Effector CD4-positive, alpha-beta T cell (primary cell): ENCODE results near the gene FADS1.

ENCODE experiments used
- DNase-seq: peaks from one replicate; pipeline ENCODE4 v3.0.0-alpha.2; 2020

FADS1 gene

GRCh38 chr11:61820174-61820573, 3.4 kb upstream of the FADS1 start:
- no peak for DNase-seq

DNA sequence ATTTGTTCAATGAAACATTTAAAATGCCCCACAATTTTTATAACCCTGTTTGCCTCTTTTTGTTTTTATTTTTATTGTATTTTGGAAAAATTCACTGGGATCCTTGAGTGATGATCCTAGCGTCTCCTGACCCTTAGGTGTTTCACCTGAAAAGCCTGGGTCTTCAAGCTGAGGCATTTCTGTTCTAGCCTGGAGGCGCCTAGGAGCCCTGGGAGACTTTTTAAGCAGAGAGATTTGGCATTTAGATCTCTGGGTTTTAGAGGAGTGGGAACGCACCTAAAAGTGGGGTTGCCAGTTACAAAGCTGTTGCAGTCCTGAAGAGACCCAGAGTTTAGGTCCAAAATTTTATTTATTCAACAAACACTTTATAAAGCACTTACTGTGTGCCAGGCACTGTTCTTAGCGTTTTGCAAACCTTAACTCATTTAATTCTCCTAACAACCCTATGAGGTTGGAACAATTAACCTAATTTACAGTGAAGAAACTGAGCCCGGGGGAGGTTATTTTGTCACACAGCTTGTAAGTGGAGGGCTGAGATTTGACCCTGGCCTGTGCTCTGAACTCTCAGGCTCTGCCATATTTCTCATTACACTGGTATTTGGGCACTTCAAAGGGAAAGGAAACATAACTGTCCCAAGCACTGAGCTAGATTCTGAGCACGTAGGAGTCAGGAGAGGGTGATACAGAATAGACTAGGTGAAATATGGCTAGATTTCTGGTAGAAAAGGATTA, 834 bp upstream of the FADS1 start:
- no peak for DNase-seq

DNA sequence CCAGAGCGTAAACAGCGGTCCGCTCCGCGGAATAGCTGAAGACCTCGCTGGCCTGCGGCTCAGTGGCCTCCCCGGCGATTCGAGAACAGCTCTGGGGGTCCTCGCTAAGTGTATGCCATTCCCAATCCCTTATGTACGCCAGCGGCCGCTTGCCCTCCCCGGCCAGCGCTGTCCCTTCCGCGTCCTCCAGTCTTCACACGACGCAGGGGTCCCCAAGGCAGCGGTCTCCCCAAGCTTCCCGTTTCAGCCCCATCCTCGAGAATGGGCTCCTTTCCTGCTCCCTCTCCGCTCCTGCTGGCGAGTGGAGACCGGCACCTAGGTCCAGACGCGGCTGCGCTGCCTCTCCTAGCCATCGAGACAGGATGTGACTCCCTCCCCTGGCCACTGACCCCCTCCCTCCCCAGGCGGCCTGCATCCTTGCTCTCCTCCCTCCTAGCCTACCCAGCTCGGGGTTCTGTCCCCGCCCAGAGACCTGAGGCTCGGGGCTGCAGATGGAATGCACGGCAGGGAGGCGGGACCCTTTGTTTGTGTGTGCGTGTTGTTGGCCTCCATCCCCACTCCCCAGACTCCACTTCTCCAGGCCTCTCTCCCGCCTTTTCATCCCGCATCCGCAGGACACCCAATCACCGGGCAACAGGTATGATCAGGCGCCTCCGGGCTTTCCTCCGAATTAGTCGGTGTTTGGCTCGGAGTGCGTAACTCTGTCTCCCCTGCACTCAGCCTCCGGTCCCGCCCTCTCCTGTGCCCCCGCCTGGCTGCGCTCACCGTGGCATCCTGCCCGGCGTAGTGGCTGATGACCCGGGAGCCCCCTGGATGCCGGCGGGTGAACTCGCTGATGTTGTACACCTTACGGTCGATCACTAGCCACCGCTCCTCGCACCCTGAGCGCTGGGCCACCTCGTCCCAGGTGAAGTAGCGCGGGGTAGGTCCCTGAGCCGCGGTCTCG, 740 bp downstream of the FADS1 start:
- DNase-seq = peak; percentile 64

- DNase-seq = peak; percentile 49
These were observed 1.6 kb downstream of the FADS1 start for GRCh38 chr11:61814958-61815789.

GRCh38 chr11:61814247-61814957, 2.4 kb downstream of the FADS1 start:
- DNase-seq = no peak

DNA sequence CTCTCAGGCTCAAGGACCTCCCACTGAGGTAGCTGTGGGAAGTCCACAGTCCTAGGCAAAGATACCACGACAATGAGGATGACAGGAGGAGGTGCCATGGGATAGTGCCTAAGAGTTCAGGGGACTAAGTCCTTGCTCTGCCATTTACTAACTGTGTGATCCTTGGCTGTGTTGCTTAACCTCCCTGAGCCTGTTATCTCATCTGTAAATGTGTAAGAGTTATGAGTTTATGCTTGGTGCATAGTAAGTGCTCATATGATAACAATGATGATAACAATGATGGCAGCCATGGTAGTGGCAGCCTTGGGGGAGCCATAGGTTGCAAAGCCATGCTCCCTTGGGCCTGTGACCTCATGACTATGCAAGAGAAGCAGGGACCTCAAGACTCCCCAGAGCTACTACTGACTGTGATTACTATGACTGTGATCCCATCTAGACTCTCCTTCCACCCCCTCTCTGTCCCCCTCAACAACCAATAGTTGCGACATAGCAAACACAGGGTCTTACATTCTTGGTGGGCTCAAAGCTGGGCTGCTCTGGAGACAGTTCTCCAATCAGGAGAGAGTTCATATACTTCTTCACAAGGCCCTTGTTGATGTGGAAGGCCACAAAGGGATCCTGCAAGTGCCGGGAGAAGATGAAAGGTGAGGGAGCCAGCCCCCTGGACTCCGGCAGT, 3.9 kb downstream of the FADS1 start:
- no peak for DNase-seq

- no peak for DNase-seq
These were observed 5.0 kb downstream of the FADS1 start for GRCh38 chr11:61811831-61812230.

- no peak for DNase-seq
These were observed 6.1 kb downstream of the FADS1 start for GRCh38 chr11:61810671-61811175.

DNA sequence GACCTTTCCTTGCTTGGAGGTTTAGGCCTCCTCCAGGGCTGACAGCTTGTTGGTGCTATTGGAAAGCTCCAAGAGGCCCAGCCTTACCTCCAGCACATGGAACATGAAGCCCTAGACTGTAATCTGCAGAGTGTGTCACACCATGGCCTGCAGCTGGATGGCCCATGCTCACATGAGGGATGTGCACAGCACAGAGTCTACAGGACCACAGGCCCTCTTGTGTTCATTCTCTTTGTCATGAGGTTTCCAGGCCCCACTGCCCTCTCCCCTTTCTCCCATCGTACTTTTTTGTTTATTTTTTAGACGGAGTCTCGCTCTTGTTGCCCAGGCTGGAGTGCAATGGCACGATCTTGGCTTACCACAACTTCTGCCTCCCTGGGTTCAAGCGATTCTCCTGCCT, 10.0 kb downstream of the FADS1 start:
- DNase-seq = no peak

- DNase-seq = no peak
These were observed 11.7 kb downstream of the FADS1 start for GRCh38 chr11:61805146-61805545.

DNA sequence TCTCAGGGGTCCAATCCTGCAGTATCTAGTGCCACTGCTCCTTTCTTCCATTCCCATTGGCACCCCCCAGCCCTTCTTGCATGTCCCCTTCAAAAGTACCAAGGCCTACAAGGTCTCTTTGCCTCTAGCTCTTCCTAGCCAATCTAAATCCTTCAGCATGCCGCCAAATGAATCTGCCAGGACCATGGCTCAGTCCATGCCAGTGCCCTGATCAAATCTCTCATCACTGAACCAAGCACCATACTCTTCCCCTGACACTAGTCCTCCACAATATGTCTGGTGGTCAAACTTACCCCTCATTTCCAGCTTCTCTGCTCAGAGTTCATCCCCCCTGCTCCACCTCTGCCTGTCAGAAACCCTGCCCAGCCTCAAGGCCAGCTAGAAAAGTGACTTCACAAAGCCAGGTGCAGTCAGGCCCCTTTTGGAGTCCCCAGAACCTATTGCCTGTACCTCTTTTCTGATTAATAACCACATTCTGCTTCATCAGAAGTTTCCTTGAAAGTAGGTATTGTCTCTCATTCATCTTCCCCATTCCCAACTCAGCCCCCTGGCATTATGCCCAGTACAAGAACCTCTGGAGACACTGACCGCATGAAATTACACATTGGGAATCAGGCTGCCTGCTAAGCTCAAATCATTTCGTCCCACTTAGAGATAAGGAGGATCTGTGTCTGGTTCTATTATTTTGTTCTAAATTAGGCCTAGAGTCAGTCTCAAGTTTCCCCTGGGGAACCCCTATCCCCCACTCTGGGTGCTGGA, 12.7 kb downstream of the FADS1 start:
- DNase-seq = no peak

GRCh38 chr11:61802605-61803004, 14.2 kb downstream of the FADS1 start:
- DNase-seq = no peak

DNA sequence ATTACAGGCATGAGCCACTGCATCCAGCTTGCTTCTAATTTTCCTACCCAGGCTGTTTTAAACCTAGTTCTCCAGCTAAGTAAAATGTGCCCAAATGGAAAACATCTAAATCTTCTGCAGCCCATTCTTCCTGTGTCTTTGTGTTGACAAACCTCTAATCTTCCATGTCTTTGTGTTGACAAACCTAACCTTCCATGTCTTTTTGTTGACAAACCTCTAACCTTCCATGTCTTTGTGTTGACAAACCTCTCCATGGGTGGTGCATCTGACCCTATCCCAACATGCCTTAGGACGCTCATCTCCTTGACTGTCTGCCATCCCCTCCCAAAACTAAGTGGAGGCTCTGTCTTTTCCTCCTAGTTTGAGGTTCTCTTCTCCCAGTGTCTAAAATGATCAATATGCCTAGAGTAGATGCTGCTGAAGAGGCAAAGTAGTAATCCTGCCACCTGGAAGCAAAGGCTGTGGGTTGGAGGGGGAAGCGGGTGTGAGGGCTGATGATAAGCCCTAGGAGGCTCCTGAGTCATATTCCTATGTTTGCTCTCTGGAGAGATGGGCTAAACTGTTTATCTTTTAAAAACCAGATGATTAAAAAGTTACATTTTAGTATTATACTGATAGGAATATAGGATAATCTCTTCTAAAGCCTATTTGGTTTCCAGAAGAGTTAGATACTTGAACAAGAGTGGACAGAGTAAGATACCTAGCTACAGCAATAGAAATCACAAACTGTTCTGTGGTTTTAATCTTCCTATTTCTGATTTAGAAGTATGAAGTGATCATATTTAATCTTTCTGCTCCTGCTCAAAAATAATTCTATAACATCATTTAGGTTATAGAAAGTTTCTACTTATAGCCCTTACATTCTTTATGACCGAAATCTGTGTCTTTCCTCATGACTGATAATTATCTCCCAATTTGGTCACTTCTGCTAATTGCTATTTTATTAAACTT, 16.2 kb downstream of the FADS1 start:
- DNase-seq = no peak

GRCh38 chr11:61799665-61800284, 17.0 kb downstream of the FADS1 start:
- no peak for DNase-seq

- DNase-seq = peak; percentile 75
These were observed 19.4 kb downstream of the FADS1 start for GRCh38 chr11:61797263-61797944.

DNA sequence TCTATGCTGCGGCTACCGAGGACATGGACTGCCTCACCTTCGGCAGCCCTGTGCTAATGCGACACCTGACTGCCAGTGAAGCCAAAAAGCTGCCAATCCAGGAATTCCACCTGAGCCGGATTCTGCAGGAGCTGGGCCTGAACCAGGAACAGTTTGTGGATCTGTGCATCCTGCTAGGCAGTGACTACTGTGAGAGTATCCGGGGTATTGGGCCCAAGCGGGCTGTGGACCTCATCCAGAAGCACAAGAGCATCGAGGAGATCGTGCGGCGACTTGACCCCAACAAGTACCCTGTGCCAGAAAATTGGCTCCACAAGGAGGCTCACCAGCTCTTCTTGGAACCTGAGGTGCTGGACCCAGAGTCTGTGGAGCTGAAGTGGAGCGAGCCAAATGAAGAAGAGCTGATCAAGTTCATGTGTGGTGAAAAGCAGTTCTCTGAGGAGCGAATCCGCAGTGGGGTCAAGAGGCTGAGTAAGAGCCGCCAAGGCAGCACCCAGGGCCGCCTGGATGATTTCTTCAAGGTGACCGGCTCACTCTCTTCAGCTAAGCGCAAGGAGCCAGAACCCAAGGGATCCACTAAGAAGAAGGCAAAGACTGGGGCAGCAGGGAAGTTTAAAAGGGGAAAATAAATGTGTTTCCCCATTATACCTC, 20.8 kb downstream of the FADS1 start:
- no peak for DNase-seq

DNA sequence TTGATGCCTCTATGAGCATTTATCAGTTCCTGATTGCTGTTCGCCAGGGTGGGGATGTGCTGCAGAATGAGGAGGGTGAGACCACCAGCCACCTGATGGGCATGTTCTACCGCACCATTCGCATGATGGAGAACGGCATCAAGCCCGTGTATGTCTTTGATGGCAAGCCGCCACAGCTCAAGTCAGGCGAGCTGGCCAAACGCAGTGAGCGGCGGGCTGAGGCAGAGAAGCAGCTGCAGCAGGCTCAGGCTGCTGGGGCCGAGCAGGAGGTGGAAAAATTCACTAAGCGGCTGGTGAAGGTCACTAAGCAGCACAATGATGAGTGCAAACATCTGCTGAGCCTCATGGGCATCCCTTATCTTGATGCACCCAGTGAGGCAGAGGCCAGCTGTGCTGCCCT, 21.3 kb downstream of the FADS1 start:
- no peak for DNase-seq

DNA sequence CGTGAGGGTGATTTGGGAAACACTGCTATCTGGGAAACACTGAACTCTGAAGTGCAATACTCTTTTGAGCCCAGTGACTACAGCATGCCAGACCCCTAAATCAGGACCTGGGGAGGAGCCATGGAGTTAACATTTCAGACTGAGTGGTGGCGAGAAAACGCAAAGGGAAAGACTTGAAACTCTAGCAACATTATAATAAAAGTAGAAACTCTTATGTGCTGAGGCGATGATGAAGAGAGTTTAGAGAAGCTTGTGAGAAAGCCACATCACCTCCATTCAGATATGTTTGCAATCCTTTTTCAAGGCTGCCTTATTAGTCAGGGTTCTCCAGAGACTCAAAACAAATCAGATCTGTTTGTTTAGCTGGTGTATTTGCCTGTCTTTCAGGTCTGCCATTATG, 22.2 kb downstream of the FADS1 start:
- no peak for DNase-seq
